Activated CD4-positive, alpha-beta memory T cell treated with anti-CD3 and anti-CD28 coated beads for 36 hours (primary cell): ENCODE measurements around the gene ZNG1F. TPM values are rescaled to one million over a fixed set of nuclear protein-coding genes. Genes with fewer than 3 reads are reported as not detected.
"Not testable (repeated sequence)": the region's sequence is repeated elsewhere in the genome, so short reads cannot be mapped to it uniquely, and the experiment has no call there.

Source experiments
- CTCF ChIA-PET: fragments of 350-600 bp; sonication (Branson Sonifier 250); formaldehyde crosslinking; loops from one replicate; lab custom pipeline; 2021; ENCODE audit warnings: antibody characterized with exemption, inconsistent platforms; lab: Charles Lee
- POLR2A ChIA-PET: fragments of 350-600 bp; sonication (Branson Sonifier 250); formaldehyde crosslinking; loops from one replicate; lab custom pipeline; 2021; ENCODE audit warnings: antibody characterized with exemption; lab: Charles Lee
- DNase-seq: peaks from one replicate; pipeline ENCODE4 v3.0.0-alpha.2; 2020
- H3K27ac Mint-ChIP-seq: one replicate; pipeline ENCODE4 v1.8.0; 2021; ENCODE audit warnings: mixed read lengths
- H3K27me3 Mint-ChIP-seq: one replicate; pipeline ENCODE4 v1.8.0; 2021; ENCODE audit warnings: mixed read lengths
- H3K36me3 Mint-ChIP-seq: one replicate; pipeline ENCODE4 v1.8.0; 2021; ENCODE audit warnings: mixed read lengths
- H3K4me1 Mint-ChIP-seq: one replicate; pipeline ENCODE4 v1.8.0; 2021; ENCODE audit warnings: low read depth, mixed read lengths
- H3K4me3 Mint-ChIP-seq: one replicate; pipeline ENCODE4 v1.8.0; 2021; ENCODE audit warnings: mild to moderate bottlenecking, mixed read lengths
- H3K9me3 Mint-ChIP-seq: one replicate; pipeline ENCODE4 v1.8.0; 2021; ENCODE audit warnings: mixed read lengths
- intact Hi-C: fragments of 100-400 bp; cut with micrococcal nuclease; formaldehyde crosslinking; loops from one replicate; pipeline ENCODE4 v1.15.1; 2023
- total RNA-seq, 2 experiments: library from RNA; stranded (reverse); gene quantifications; one replicate each; pipeline ENCODE4 v1.2.3, GENCODE V29; 2021

ZNG1F gene
- total RNA-seq, 2 experiments from 2014 or later = 7.0 to 7.4 TPM

GRCh38 chr9:41113348-41113747, 75.8 kb downstream of the ZNG1F start:
- H3K36me3 Mint-ChIP-seq, H3K4me1 Mint-ChIP-seq, H3K27me3 Mint-ChIP-seq, intact Hi-C loops, DNase-seq, CTCF ChIA-PET, POLR2A ChIA-PET, H3K9me3 Mint-ChIP-seq, H3K4me3 Mint-ChIP-seq, H3K27ac Mint-ChIP-seq: not testable (repeated sequence)

GRCh38 chr9:41111414-41111813, 77.7 kb downstream of the ZNG1F start:
- H3K27ac Mint-ChIP-seq, intact Hi-C loops, H3K27me3 Mint-ChIP-seq, CTCF ChIA-PET, H3K4me3 Mint-ChIP-seq, H3K9me3 Mint-ChIP-seq, H3K36me3 Mint-ChIP-seq, H3K4me1 Mint-ChIP-seq, DNase-seq, POLR2A ChIA-PET: not testable (repeated sequence)

- H3K36me3 Mint-ChIP-seq, H3K9me3 Mint-ChIP-seq, H3K27ac Mint-ChIP-seq, H3K4me1 Mint-ChIP-seq, H3K27me3 Mint-ChIP-seq, POLR2A ChIA-PET, CTCF ChIA-PET, intact Hi-C loops, H3K4me3 Mint-ChIP-seq: not testable (repeated sequence)
- peak; percentile 21 for DNase-seq
Measured at GRCh38 chr9:41110913-41111312, 78.2 kb downstream of the ZNG1F start.

GRCh38 chr9:41109253-41109652, 79.9 kb downstream of the ZNG1F start:
- DNase-seq = peak; percentile 32
- H3K27ac Mint-ChIP-seq, H3K27me3 Mint-ChIP-seq, CTCF ChIA-PET, H3K4me3 Mint-ChIP-seq, H3K36me3 Mint-ChIP-seq, H3K4me1 Mint-ChIP-seq, intact Hi-C loops, POLR2A ChIA-PET, H3K9me3 Mint-ChIP-seq: not testable (repeated sequence)

GRCh38 chr9:41108816-41109215, 80.3 kb downstream of the ZNG1F start:
- POLR2A ChIA-PET, intact Hi-C loops, H3K27me3 Mint-ChIP-seq, H3K36me3 Mint-ChIP-seq, DNase-seq, H3K27ac Mint-ChIP-seq, H3K4me1 Mint-ChIP-seq, CTCF ChIA-PET, H3K9me3 Mint-ChIP-seq, H3K4me3 Mint-ChIP-seq: not testable (repeated sequence)

- CTCF ChIA-PET, H3K4me3 Mint-ChIP-seq, H3K4me1 Mint-ChIP-seq, H3K36me3 Mint-ChIP-seq, H3K9me3 Mint-ChIP-seq, intact Hi-C loops, H3K27ac Mint-ChIP-seq, DNase-seq, H3K27me3 Mint-ChIP-seq, POLR2A ChIA-PET: not testable (repeated sequence)
Measured at GRCh38 chr9:41106472-41107116, 82.5 kb downstream of the ZNG1F start.

GRCh38 chr9:41105557-41106253, 83.4 kb downstream of the ZNG1F start:
- H3K27me3 Mint-ChIP-seq, intact Hi-C loops, CTCF ChIA-PET, H3K4me1 Mint-ChIP-seq, H3K4me3 Mint-ChIP-seq, H3K9me3 Mint-ChIP-seq, POLR2A ChIA-PET, DNase-seq, H3K27ac Mint-ChIP-seq, H3K36me3 Mint-ChIP-seq: not testable (repeated sequence)

- intact Hi-C loops, H3K4me1 Mint-ChIP-seq, H3K27ac Mint-ChIP-seq, H3K27me3 Mint-ChIP-seq, DNase-seq, H3K4me3 Mint-ChIP-seq, POLR2A ChIA-PET, CTCF ChIA-PET, H3K9me3 Mint-ChIP-seq, H3K36me3 Mint-ChIP-seq: not testable (repeated sequence)
Measured at GRCh38 chr9:41104542-41104941, 84.6 kb downstream of the ZNG1F start.

GRCh38 chr9:41100508-41100907, 88.6 kb downstream of the ZNG1F start:
- H3K4me3 Mint-ChIP-seq, H3K27me3 Mint-ChIP-seq, intact Hi-C loops, CTCF ChIA-PET, DNase-seq, H3K36me3 Mint-ChIP-seq, POLR2A ChIA-PET, H3K9me3 Mint-ChIP-seq, H3K4me1 Mint-ChIP-seq, H3K27ac Mint-ChIP-seq: not testable (repeated sequence)

- H3K4me3 Mint-ChIP-seq, intact Hi-C loops, H3K27me3 Mint-ChIP-seq, H3K36me3 Mint-ChIP-seq, POLR2A ChIA-PET, CTCF ChIA-PET, H3K9me3 Mint-ChIP-seq, H3K27ac Mint-ChIP-seq, H3K4me1 Mint-ChIP-seq: not testable (repeated sequence)
- DNase-seq = peak; percentile 20
Measured at GRCh38 chr9:41098759-41099158, 90.4 kb downstream of the ZNG1F start.

- H3K4me3 Mint-ChIP-seq, CTCF ChIA-PET, H3K4me1 Mint-ChIP-seq, intact Hi-C loops, H3K9me3 Mint-ChIP-seq, H3K27me3 Mint-ChIP-seq, POLR2A ChIA-PET, H3K27ac Mint-ChIP-seq, H3K36me3 Mint-ChIP-seq, DNase-seq: not testable (repeated sequence)
Measured at GRCh38 chr9:41095060-41095459, 94.1 kb downstream of the ZNG1F start.

GRCh38 chr9:41094010-41094773, 94.9 kb downstream of the ZNG1F start:
- H3K27me3 Mint-ChIP-seq, H3K9me3 Mint-ChIP-seq, POLR2A ChIA-PET, H3K36me3 Mint-ChIP-seq, CTCF ChIA-PET, H3K4me1 Mint-ChIP-seq, H3K4me3 Mint-ChIP-seq, intact Hi-C loops, H3K27ac Mint-ChIP-seq, DNase-seq: not testable (repeated sequence)
